ENCODE measurements around the gene MRPS21. TPM values are rescaled to one million over a fixed set of nuclear protein-coding genes. Genes with fewer than 3 reads are reported as not detected.
A peak's percentile ranks its signal among the peaks of the same experiment; 100 is the strongest.

MRPS21 gene
- total and polyA plus RNA-seq, 9 of the 15 experiments (the other 6 are each of a cell fraction or from before 2014, with no cell fraction given) = 119 to 407 (median 149) TPM

- no peak for TF ChIP-seq HNRNPUL1 (IDR thresholded peaks at IDR 0.05; ENCODE audit: low read length)
- no peak; the same call in 1 of the 2 replicates for TF ChIP-seq GTF2F1 (IDR thresholded peaks at IDR 0.05; ENCODE audit: low read depth, low read length)
- no peak for TF ChIP-seq ZNF184 (CRISPR knock-in tag; IDR thresholded peaks at IDR 0.05)
- TF ChIP-seq NR2F6 (CRISPR knock-in tag; IDR thresholded peaks at IDR 0.05) = no peak
- TF ChIP-seq FIP1L1 (IDR thresholded peaks at IDR 0.05; ENCODE audit: low read depth, low read length, poor library complexity, severe bottlenecking) = no peak
- 0 out of 2 replicates have a peak, but pooled peaks have one; percentile 25 for TF ChIP-seq SMAD4 (CRISPR knock-in tag; conservative IDR thresholded peaks at IDR 0.05)
- TF ChIP-seq ZNF232 (CRISPR knock-in tag; IDR thresholded peaks at IDR 0.05) = no peak
- TF ChIP-seq CREB1 (IDR thresholded peaks at IDR 0.05) = peak; percentile 96
- peak; percentile 89 for TF ChIP-seq CREB1 (CRISPR knock-in tag; IDR thresholded peaks at IDR 0.05)
- no peak for TF ChIP-seq HSF4 (CRISPR knock-in tag; IDR thresholded peaks at IDR 0.05; ENCODE audit: borderline replicate concordance)
- TF ChIP-seq MCM5 (IDR thresholded peaks at IDR 0.05; ENCODE audit: low read depth) = no peak
- TF ChIP-seq NR2C2 (CRISPR knock-in tag; IDR thresholded peaks at IDR 0.05) = peak; percentile 66; the same call in 1 of the 2 replicates
- peak; percentile 88 for TF ChIP-seq NR2C2 (tag; IDR thresholded peaks at IDR 0.05)
- no peak for TF ChIP-seq ZBTB1 (CRISPR knock-in tag; IDR thresholded peaks at IDR 0.05; ENCODE audit: borderline replicate concordance, low read depth)
- TF ChIP-seq CTBP1 (IDR thresholded peaks at IDR 0.05; ENCODE audit: borderline replicate concordance) = no peak
- no peak for TF ChIP-seq PYGO2 (tag; IDR thresholded peaks at IDR 0.05)
- no peak for TF ChIP-seq SIX5 (IDR thresholded peaks at IDR 0.05; ENCODE audit: borderline replicate concordance in 1 of 2, insufficient read depth in 1 of 2, low read depth in 1 of 2, low read length in 2 of 2)
- TF ChIP-seq ARHGAP35 (IDR thresholded peaks at IDR 0.05; ENCODE audit: partially characterized antibody) = no peak
- no peak for TF ChIP-seq IRF9 (tag; IDR thresholded peaks at IDR 0.05)
- TF ChIP-seq TRIM24 (IDR thresholded peaks at IDR 0.05) = no peak
- peak; percentile 14; the same call in 1 of the 2 replicates for TF ChIP-seq LEF1 (IDR thresholded peaks at IDR 0.05)
- no peak for TF ChIP-seq HIVEP1 (CRISPR knock-in tag; IDR thresholded peaks at IDR 0.05)
These were observed at the start of gene MRPS21 (continued) for GRCh38 chr1:150293433-150294253.

Data from K562 (cell line).